ENCODE data around the gene PSMB7. TPM values are rescaled to one million over a fixed set of nuclear protein-coding genes. Genes with fewer than 3 reads are reported as not detected.

The PSMB7 gene
- total and polyA plus RNA-seq, 2 of the 8 experiments (the other 6 are each of a cell fraction or from before 2014, with no cell fraction given), result 222 to 357 TPM

- peak overlapping the region; percentile 6; the same call in 1 of the 2 replicates for H2BK12ac ChIP-seq (ENCODE audit: low read depth, low read length)
- peak overlapping the region; percentile 58; the same call in 1 of the 2 replicates for H4K8ac ChIP-seq (ENCODE audit: extremely low read depth, insufficient read depth, low read length)
- no peaks in the 10 kb centered on the region for H3K27me3 ChIP-seq (replicated peaks in 1 of 4; ENCODE audit: control insufficient read depth in 3 of 4, extremely low read depth in 1 of 4, insufficient read depth in 3 of 4, low read length in 3 of 4)
- H3K79me1 ChIP-seq (ENCODE audit: low read depth, low read length), result peaks cover 15% of the 10 kb centered on the region
- DNase-seq (ENCODE audit: low read depth in 1 of 2, low spot score in 2 of 2) (peak in 1 of 2 experiments; percentile 56), FAIRE-seq (no peak)
- H3K4me3 ChIP-seq (ENCODE audit: extremely low read depth in 1 of 4, insufficient read depth in 2 of 4, low read depth in 3 of 4, low read length in 4 of 4), result no peak overlapping the region
- H2BK15ac ChIP-seq (ENCODE audit: low read length), result no peak overlapping the region
- peak overlapping the region; percentile 57 for H3K27ac ChIP-seq (ENCODE audit: low read depth, low read length)
- no peak overlapping the region for H3K56ac ChIP-seq (replicated peaks; ENCODE audit: insufficient read length, low read depth, low read length)
- ChIA-PET CTCF (ENCODE audit: partially characterized antibody) (interaction anchor here (0.5 to 21.3 kb wide), 4 partner anchors 10 to 163 kb away, joined by 3 to 330 read pairs (median 26); partner anchors contain the start of gene PSMB7), POLR2A (ENCODE audit: partially characterized antibody) (interaction anchor here (0.9 to 1.4 kb wide), 4 partner anchors 11 to 273 kb away, joined by 3 to 4 read pairs (median 4); no protein-coding TSS in a partner anchor)
- H3K18ac ChIP-seq (ENCODE audit: extremely low read depth, low read length), result no peak overlapping the region
- peak overlapping the region in 1 of 2 experiments; percentile 5; a peak in 2 of 4 replicates for H3K4me2 ChIP-seq (ENCODE audit: insufficient read depth in 1 of 2, low read depth in 2 of 2, low read length in 2 of 2)
- H4K5ac ChIP-seq (ENCODE audit: insufficient read length, low read depth, low read length), result no peak overlapping the region
- H3K79me2 ChIP-seq (ENCODE audit: control insufficient read depth in 1 of 2, insufficient read depth in 2 of 2, low read length in 2 of 2), result peaks cover 0 to 70% of the 10 kb centered on the region in 2 experiments; a peak in 3 of 4 replicates
- no peak overlapping the region for H3K4ac ChIP-seq (replicated peaks; ENCODE audit: insufficient read length, low read depth, low read length)
- H4K20me1 ChIP-seq (replicated peaks in 1 of 2; ENCODE audit: control insufficient read depth in 1 of 2, insufficient read depth in 2 of 2, low read length in 2 of 2), result peaks cover 12 to 15% of the 10 kb centered on the region in 2 experiments
- no peak overlapping the region for H2BK120ac ChIP-seq (replicated peaks; ENCODE audit: low read depth, low read length)
- H3K36me3 ChIP-seq (ENCODE audit: control insufficient read depth in 2 of 4, insufficient read depth in 4 of 4, low read length in 3 of 4), result peaks cover 7 to 29% (median 15%) of the 10 kb centered on the region in 4 experiments; a peak in 6 of 8 replicates
- no peak overlapping the region for H2AK5ac ChIP-seq (ENCODE audit: low read depth, low read length)
- peak overlapping the region in 2 of 4 experiments; percentile 9 to 42; a peak in 2 of 7 replicates for H3K9ac ChIP-seq (replicated peaks in 1 of 4; ENCODE audit: extremely low read depth in 1 of 4, low read depth in 3 of 4, low read length in 3 of 4)
- no peaks in the 10 kb centered on the region for H3K9me3 ChIP-seq (ENCODE audit: insufficient read depth in 2 of 2, low read depth in 1 of 2, low read length in 1 of 2)
- 84% methylated on average over 12 of the region's 12 CpGs; no CpG with 5 or more reads in 1 of the 2 experiments for WGBS, 2 experiments (ENCODE audit: extremely low coverage in 1 of 2, insufficient coverage in 1 of 2, insufficient read length in 1 of 2, insufficient replicate concordance in 2 of 2, low coverage in 1 of 2, low lambda C conversion rate in 2 of 2, missing lambda C conversion rate in 1 of 2)
- no peak overlapping the region for H2BK20ac ChIP-seq (ENCODE audit: low read length)
- peaks cover 3 to 14% (median 12%) of the 10 kb centered on the region in 4 experiments for H3K4me1 ChIP-seq (replicated peaks in 1 of 4; ENCODE audit: control insufficient read depth in 3 of 4, insufficient read depth in 4 of 4, low read length in 3 of 4)
- no peak overlapping the region for H3K23ac ChIP-seq (ENCODE audit: insufficient read length)
- H3K23me2 ChIP-seq (ENCODE audit: low read depth, low read length), result no peaks in the 10 kb centered on the region
- no peak overlapping the region for H4K91ac ChIP-seq (replicated peaks; ENCODE audit: insufficient read length, low read length)
- H2AFZ ChIP-seq (ENCODE audit: low read length), result no peak overlapping the region
- 0 out of 2 replicates have a peak overlapping the region, but pooled peaks have one; percentile 6 for H2BK5ac ChIP-seq (ENCODE audit: low read depth, low read length)
- no peak overlapping the region for H3K14ac ChIP-seq (ENCODE audit: insufficient read length)
- TF ChIP-seq JUND (IDR thresholded peaks at IDR 0.05; ENCODE audit: low read length) (no peak), BCL11A (IDR thresholded peaks at IDR 0.05; ENCODE audit: low read depth in 2 of 2, low read length in 2 of 2) (no peak)
These were observed 15.8 kb downstream of the PSMB7 start for GRCh38 chr9:124399323-124399967.

Measured in H1 (cell line).